NCI-H1417 (cell line): Measurements from ENCODE around the gene PSORS1C2.
"Not testable (repeated sequence)": the region's sequence is repeated elsewhere in the genome, so short reads cannot be mapped to it uniquely, and the experiment has no call there.

Experiments
- DNase-seq, 3 experiments: peaks; one replicate each; lab custom pipeline; 2025; lab: John Stamatoyannopoulos, UW

Gene PSORS1C2

DNA sequence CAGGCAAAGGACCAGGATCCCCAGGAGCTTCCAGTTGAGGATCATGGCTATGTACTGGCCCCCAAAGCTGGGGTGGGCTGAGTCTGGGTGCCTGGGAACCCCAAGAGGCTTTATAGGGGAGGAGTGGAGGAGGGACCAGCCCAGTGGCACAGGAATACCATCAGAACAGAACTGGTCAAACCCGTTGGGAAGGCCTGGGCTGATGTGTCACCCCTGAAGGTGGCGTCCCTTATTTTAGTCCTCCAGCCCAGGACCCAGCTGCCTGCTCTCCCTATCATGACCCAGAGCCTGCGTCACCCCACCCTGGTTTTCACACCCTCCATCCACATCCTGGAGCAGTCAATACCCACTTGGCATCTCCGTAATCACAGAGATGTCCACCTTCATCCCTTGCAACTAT lies at the start of gene PSORS1C2:
PSORS1C2 (minus strand) TSS at position 85 of the 400 bp plus-strand sequence; CDS start at position 45, 40 bp downstream.
- no peak for DNase-seq

DNA sequence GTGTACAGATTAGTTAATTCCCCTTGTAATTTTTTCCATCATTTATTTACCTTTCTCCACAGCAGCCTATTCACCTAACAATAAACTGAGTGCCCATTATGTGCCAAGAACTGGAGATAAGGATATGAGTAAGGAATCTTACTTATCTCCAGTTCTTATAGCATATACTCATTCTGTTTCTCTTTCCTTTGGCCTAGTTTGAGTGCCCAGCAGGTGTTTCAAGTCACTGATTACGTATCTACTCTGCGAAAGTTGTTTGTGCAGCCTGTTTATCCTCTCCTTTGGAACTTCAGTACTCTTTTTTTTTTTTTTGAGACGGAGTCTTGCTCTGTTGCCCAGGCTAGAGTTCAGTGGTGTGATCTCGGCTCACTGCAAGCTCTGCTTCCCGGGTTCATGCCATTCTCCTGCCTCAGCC lies 48.9 kb upstream of the PSORS1C2 start:
- no peak for DNase-seq

- no peak for DNase-seq
These were observed 47.3 kb upstream of the PSORS1C2 start for GRCh38 chr6:31186052-31186734.

GRCh38 chr6:31185695-31186051 lies 46.8 kb upstream of the PSORS1C2 start:
- not testable (repeated sequence) for DNase-seq

- DNase-seq = not testable (repeated sequence)
These were observed 45.0 kb upstream of the PSORS1C2 start for GRCh38 chr6:31183859-31184258.

DNA sequence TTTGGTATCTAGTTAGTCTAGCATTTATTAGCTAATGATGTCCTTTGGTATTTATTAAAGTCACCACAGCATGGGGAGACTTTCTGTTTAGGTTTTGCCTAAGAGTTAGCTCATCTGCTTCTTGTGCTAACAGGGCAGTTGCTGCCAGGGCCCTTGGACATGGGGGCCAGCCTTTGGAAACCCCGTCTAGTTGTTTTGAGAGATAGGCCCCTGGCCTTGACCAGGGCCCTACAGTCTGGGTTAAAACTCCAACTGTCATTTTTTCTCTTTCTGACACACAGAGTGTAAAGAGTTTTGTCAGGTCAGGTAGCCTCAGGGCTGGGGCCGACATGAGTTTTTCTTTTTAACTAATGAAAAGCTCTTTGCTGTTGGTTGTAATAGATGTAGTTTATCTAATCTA lies 44.4 kb upstream of the PSORS1C2 start:
- not testable (repeated sequence) for DNase-seq

DNA sequence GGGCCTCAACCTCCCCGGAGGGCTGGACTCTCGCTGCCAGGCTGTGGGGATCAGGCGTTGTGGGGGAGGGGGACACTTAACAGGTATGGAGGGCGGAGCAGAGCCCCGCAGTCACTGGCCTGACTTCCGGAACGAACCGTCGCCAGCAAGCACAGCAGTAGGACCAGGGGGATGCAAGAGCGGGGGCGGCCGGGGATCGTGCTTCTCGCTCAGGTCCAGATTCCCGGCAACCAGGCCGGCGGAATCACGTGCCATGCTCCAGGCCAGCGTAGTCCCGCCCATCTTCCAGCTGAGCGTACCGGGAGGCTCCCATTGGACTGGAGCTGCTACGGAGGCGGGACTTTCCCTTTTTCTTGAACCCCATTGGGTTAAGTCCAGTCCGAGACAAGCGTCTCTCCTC lies 41.6 kb upstream of the PSORS1C2 start:
- no peak for DNase-seq

DNA sequence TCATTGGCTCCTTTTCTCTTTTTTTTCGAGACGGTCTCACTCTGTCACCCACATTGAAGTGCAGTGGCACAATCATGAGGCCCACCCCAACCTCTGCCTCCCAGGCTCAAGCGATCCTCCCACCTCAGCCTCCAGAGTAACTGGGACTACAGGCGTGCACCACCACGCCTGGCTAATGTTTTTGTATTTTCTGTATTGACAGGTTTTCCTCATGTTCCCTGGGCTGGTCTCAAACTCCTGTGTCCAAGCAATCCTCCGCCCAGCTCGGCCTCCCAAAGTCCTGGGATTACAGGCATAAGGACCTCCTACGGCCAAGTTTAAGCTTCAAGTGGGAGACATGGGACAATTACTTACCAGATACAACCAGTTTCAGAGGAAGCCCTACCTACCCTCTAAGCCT lies 41.0 kb upstream of the PSORS1C2 start:
- no peak for DNase-seq

DNA sequence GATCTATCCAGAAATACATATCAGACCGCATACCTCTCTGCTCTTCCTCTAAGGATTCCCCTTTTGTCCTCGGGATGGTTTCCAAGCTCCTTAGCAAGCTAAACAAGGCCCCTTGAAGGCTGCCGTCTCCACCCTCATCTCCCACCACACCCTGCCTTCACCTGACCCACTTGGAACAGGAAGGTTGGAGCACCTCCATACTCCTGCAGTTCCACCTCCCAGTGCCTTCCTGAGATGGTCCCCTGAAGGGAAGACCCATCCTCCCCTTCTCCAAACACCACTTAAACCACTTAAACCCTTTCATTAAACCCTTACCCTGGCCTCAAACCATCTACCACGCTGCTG lies 40.1 kb upstream of the PSORS1C2 start:
- no peak for DNase-seq

DNA sequence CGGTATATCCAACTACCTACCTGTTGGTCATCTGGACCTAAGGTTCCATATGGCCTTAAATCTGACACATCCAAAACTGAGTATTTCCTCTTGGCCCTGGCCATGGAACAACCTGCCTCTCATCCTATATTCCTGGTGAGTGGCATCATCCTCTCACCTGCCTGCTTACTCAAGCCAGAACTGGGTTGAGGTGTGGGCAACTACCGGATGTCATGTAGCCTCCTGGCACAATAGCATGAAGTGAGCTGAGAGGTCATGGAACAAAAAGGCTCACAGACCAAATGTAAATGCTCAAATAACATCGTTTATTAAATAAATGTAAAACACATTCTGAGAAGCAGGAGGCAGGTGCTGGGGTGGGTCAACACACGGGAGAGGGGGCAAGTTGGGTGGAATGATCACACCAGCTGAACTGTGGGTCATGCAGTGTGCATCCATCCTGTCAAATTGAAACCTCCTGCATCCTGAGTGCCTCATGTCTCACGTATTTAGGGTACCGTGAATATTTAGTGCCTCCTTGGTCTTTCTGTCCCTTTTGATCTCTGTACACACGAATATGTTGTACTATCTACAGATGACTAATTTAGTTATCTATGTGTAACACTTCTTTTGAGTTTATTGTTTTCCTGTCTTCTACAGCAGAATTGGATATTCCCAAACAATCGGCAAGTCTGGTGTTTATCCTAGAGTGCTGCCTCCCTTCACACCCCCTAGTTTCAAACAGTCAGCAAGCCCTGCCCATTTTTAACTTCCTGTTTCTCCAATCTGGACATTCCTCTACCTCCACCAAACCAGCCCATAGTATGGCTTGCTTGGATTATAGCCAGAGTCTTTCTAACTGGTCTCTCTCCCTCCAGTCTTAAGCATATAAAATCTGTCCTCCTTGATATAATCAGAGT lies 39.5 kb upstream of the PSORS1C2 start:
- no peak for DNase-seq

DNA sequence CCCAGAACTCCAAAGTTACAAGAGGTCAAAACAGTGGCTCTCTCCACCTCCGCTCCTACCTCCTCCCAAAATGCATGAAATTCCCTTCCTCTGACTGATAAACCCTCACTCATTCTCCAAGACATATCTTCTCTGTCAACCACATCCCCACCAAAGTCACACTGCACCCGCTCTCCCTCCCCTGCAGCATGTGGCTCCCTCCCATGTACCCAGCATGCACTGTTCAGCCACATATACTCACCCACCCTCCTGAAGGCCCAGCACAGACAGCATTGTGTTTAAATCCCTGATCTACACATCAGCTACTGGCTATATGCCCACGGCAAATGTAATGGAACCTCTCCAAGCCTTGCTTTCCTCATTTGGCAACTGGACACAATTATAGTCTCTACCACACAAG lies 37.1 kb upstream of the PSORS1C2 start:
- no peak for DNase-seq

- DNase-seq = no peak
These were observed 35.5 kb upstream of the PSORS1C2 start for GRCh38 chr6:31174378-31174777.

- DNase-seq = no peak
These were observed 34.5 kb upstream of the PSORS1C2 start for GRCh38 chr6:31173406-31173805.

- no peak for DNase-seq
These were observed 34.1 kb upstream of the PSORS1C2 start for GRCh38 chr6:31172973-31173384.

DNA sequence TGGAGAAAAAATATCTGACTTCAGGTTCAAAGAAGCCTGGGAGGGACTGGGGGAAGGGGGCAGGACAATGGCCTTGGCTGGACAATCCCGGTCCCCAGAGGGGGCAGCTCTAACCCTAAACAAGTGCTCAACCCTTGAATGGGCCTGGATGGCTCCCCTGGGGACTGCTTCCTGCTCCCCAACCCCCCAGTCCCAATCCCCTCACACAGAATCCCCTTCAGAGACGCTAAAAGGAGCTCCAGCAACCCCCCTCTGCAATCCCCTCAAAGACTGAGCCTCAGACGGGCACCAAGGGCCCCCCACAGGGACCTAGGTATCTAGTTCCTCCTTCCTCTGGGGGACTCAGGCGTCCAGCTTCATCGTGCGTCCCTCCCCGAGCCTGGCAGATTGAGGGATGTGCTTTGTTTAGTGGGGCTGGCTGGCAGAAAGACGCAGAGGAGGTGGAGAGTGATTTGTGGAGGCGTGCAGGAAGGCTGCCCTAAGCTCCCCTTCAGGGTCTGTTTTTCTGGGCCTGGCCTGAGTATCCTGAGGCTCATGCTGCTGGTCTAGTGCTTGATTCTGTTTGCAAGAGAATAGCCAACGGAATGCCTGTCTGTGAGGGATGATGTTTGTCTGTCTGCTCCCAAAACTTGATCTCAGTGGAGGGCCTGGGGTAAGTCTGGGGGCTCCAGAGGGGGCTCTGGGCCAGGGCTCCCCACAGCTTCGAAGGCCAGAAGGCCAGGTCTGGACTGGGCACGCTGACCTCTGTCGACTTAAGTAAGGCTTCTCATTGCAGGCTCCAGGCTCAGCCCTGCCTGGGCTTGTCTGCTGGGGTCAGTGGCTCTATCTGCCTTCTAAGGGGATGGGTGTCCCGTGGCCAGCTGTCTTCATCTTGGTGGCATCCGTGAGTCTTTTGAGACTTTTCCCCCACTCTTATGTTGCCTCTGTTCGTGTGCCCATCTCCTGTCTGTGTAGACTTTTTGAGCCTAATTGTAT lies 33.4 kb upstream of the PSORS1C2 start:
- no peak for DNase-seq

DNA sequence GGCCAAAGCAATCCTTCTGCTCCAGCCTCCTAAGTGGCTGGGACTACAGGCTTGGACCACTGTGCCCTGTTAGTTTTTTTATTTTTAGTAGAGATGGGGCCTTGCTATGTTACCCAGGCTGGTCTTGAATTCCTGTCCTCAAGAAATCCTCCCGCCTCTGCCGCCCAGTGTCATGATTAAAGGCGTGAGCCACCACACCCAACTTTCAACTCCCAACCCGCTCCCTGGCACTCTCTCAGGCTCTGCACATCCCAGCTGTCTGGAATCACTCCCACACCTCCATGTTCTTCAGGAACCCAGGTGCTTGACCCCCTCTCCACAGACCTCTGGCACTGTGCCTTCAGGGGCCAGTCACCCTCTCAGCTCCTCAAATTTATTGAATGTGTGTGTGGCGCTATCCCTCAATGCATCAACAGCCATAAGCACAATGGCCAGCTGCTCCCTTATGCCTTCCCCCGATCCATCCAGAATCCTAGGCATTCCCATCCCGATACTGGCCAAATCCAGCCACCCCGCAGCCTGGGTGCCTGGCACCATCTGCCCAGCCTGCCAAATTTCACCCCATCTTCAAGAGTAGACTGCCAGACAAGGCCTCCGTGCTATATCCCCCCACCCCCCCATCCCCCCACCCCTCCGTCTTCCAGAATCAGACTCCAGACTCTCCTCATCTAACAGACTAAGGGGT lies 32.3 kb upstream of the PSORS1C2 start:
- no peak for DNase-seq

DNA sequence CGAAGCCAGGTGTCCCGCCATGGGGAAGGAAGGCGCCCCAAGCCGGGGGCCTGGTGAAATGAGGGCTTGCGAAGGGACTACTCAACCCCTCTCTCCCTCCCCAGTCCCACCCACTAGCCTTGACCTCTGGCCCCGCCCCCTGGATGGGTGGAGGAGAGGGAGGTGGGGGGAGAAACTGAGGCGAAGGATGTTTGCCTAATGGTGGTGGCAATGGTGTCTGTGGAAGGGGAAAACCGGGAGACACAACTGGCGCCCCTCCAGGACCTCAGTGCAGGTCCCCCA lies 31.7 kb upstream of the PSORS1C2 start, which contains the start of gene POU5F1:
POU5F1 (minus strand) TSS at position 83 of the 282 bp plus-strand sequence; CDS start at position 21, 62 bp downstream.
- no peak for DNase-seq

GRCh38 chr6:31169858-31170599 lies 31.2 kb upstream of the PSORS1C2 start:
- not testable (repeated sequence) for DNase-seq

DNA sequence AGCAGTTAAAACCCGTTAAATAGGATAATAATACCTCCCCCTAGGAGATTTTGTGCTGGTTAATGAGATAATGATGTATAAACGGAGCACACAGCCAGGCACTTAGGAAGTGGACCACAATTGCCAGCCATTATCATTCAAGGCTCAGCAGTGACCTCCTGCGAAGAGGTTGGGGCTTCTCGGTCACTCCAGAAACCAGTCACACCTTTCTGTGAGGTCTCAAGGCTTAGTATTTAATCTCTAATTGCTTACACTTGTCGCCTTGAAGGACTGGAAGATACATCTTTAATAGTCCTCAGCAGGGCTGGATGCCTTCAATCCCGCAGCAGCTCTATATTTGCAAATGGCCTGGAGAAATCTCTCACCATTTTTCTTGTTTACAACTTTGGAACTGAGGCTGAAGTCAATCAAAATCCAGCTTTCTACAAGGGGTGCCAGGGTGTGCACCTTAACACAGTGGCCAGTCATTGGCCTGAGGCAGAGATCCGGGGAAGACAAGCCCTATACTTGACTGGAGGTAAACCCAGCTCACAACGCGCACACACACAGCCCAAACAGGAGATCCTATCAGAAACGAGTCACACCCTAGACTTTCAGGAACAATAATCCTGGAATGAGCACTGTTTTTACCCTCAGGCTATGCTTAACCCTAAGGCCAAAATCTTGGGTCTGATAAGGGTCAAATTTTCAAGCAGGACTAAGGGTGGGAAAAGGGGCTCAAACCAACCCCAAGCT lies 30.4 kb upstream of the PSORS1C2 start:
- peak in 1 of 3 experiments; percentile 14 for DNase-seq

GRCh38 chr6:31168606-31169005 lies 29.7 kb upstream of the PSORS1C2 start:
- DNase-seq = no peak
